Measurements from ENCODE around the gene GMPPB.

GMPPB gene

GRCh38 chr3:49769286-49769915 is 45.6 kb upstream of the GMPPB start:
- TF ChIP-seq CREB1 (IDR thresholded peaks at IDR 0.05; ENCODE audit: low read depth) (no peak), YY1 (IDR thresholded peaks at IDR 0.05; ENCODE audit: low read depth) (no peak), EP300 (IDR thresholded peaks at IDR 0.05; ENCODE audit: borderline replicate concordance) (no peak)

- TF ChIP-seq TEAD4 (IDR thresholded peaks at IDR 0.05) = no peak
- TF ChIP-seq TCF12 (IDR thresholded peaks at IDR 0.05; ENCODE audit: low read depth) = no peak
- no peak for TF ChIP-seq ZBTB7A (IDR thresholded peaks at IDR 0.05; ENCODE audit: low read depth)
- no peak for TF ChIP-seq REST (IDR thresholded peaks at IDR 0.05; ENCODE audit: low read depth)
- no peak for TF ChIP-seq NFIC (IDR thresholded peaks at IDR 0.05)
- TF ChIP-seq MAX (IDR thresholded peaks at IDR 0.05) = no peak
- no peak for TF ChIP-seq CEBPB (IDR thresholded peaks at IDR 0.05)
- TF ChIP-seq YY1 (IDR thresholded peaks at IDR 0.05; ENCODE audit: low read depth) = no peak
- no peak for TF ChIP-seq RAD21 (IDR thresholded peaks at IDR 0.05; ENCODE audit: low read depth)
- TF ChIP-seq, protein P1, sequence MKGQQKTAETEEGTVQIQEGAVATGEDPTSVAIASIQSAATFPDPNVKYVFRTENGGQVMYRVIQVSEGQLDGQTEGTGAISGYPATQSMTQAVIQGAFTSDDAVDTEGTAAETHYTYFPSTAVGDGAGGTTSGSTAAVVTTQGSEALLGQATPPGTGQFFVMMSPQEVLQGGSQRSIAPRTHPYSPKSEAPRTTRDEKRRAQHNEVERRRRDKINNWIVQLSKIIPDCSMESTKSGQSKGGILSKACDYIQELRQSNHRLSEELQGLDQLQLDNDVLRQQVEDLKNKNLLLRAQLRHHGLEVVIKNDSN (IDR thresholded peaks at IDR 0.05) = no peak
- no peak for TF ChIP-seq EP300 (IDR thresholded peaks at IDR 0.05; ENCODE audit: borderline replicate concordance)
- no peak for TF ChIP-seq CREB1 (IDR thresholded peaks at IDR 0.05; ENCODE audit: low read depth)
- TF ChIP-seq FOXM1 (IDR thresholded peaks at IDR 0.05; ENCODE audit: borderline replicate concordance, low read depth) = no peak
- no peak for TF ChIP-seq TAF1 (IDR thresholded peaks at IDR 0.05; ENCODE audit: low read depth)
- no peak for TF ChIP-seq EGR1 (IDR thresholded peaks at IDR 0.05)
Measured at GRCh38 chr3:49763981-49764380, 40.2 kb upstream of the GMPPB start.

DNA sequence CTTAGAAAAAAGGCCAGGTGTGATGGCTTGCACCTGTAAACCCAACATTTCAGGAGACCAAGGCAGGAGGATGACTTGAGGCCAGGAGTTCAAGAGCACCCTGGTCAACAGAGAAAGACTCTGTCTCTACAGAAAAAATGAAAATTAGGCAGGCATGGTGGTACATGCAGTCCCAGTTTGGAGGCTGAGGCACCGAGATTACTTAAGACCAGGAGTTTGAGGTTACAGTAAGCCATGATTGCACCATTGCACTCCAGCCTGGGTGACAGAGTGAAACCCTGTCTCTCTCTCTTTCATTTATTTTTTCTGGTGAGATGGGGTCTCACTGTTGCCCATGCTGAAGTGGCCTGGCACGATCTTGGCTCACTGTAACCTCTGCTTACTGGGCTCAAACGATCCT is 37.9 kb upstream of the GMPPB start:
- TF ChIP-seq TCF12 (IDR thresholded peaks at IDR 0.05; ENCODE audit: low read depth) = no peak
- no peak for TF ChIP-seq YY1 (IDR thresholded peaks at IDR 0.05; ENCODE audit: low read depth)
- TF ChIP-seq, protein P1 (IDR thresholded peaks at IDR 0.05) = no peak

GRCh38 chr3:49759226-49759625 is 35.5 kb upstream of the GMPPB start:
- TF ChIP-seq, protein P1 (IDR thresholded peaks at IDR 0.05) = no peak
- TF ChIP-seq REST (IDR thresholded peaks at IDR 0.05; ENCODE audit: low read depth) (no peak), TCF12 (IDR thresholded peaks at IDR 0.05; ENCODE audit: low read depth) (no peak), CREB1 (IDR thresholded peaks at IDR 0.05; ENCODE audit: low read depth) (no peak), TEAD4 (IDR thresholded peaks at IDR 0.05) (no peak), EGR1 (IDR thresholded peaks at IDR 0.05) (no peak)

DNA sequence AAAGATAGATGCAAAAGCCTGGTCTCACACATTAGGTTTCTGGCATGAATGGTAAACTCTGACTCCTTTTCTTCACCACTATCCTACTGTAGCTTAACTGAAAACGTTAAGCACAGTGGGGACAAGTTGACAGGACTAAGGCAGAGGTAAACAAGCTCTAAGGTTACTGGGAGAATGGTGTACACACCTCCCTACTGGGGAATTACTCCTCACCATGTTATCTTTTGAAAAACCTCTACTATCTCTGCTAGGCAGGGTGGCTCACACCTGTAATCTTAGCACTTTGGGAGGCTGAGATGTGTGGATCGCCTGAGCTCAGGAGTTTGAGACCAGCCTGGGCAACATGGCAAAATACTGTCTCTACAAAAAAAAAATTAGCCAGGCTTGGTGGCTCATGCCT is 33.4 kb upstream of the GMPPB start:
- TF ChIP-seq, protein P1 (IDR thresholded peaks at IDR 0.05) = no peak
- TF ChIP-seq EGR1 (IDR thresholded peaks at IDR 0.05) (no peak), YY1 (IDR thresholded peaks at IDR 0.05; ENCODE audit: low read depth) (no peak), TEAD4 (IDR thresholded peaks at IDR 0.05) (no peak), TAF1 (IDR thresholded peaks at IDR 0.05; ENCODE audit: low read depth) (no peak), CEBPB (IDR thresholded peaks at IDR 0.05) (no peak), EP300 (IDR thresholded peaks at IDR 0.05; ENCODE audit: borderline replicate concordance) (no peak), NFIC (IDR thresholded peaks at IDR 0.05) (no peak)

DNA sequence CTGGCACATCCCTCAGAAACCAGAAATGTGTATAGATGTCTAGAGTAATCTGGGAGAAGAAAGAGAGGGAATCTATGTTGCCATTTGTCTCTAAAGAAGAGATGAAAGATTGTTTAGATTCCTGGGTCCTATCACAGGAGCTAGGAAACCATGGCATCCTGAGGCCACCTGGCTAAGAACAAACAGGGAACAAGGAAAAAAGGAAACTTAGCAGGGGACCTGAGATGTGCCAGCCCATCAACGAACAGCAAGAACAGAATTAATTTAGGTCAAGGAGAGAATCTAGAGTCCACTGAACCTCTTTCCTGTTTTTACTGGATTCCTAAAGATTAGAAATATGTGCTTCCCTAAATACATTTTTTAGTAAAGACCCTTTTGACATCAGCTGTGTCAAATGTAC is 32.3 kb upstream of the GMPPB start:
- no peak for TF ChIP-seq TCF12 (IDR thresholded peaks at IDR 0.05; ENCODE audit: low read depth)
- no peak for TF ChIP-seq CREB1 (IDR thresholded peaks at IDR 0.05; ENCODE audit: low read depth)
- no peak for TF ChIP-seq MAX (IDR thresholded peaks at IDR 0.05)
- no peak for TF ChIP-seq FOXM1 (IDR thresholded peaks at IDR 0.05; ENCODE audit: borderline replicate concordance, low read depth)
- TF ChIP-seq EP300 (IDR thresholded peaks at IDR 0.05; ENCODE audit: borderline replicate concordance) = no peak
- no peak for TF ChIP-seq TEAD4 (IDR thresholded peaks at IDR 0.05)
- no peak for TF ChIP-seq NFIC (IDR thresholded peaks at IDR 0.05)
- TF ChIP-seq TAF1 (IDR thresholded peaks at IDR 0.05; ENCODE audit: low read depth) = no peak
- TF ChIP-seq YY1 (IDR thresholded peaks at IDR 0.05; ENCODE audit: low read depth) = no peak
- no peak for TF ChIP-seq CEBPB (IDR thresholded peaks at IDR 0.05)
- TF ChIP-seq, protein P1 (IDR thresholded peaks at IDR 0.05) = no peak

Measured in Ishikawa (cell line).